ENCODE results near the gene GFOD1. TPM values are rescaled to one million over a fixed set of nuclear protein-coding genes. Genes with fewer than 3 reads are reported as not detected.

Gene GFOD1
- total and polyA plus RNA-seq, 2 of the 4 experiments (the other 2 are of a cell fraction): 1.8 to 3.4 TPM

GRCh38 chr6:13380761-13381160 is 106.6 kb downstream of the GFOD1 start:
- H3K79me1 ChIP-seq (ENCODE audit: low read depth in 1 of 2, low read length in 2 of 2): no peaks in the 10 kb centered on the region
- H3K56ac ChIP-seq (ENCODE audit: extremely low read depth, insufficient read depth, low read length): no peak overlapping the region
- no peak for TF ChIP-seq ELK1 (IDR thresholded peaks at IDR 0.05; ENCODE audit: borderline replicate concordance, low read depth, low read length)
- TF ChIP-seq SMC3 (IDR thresholded peaks at IDR 0.05; ENCODE audit: low read depth, low read length): no peak
- no peak for TF ChIP-seq RAD21 (IDR thresholded peaks at IDR 0.05; ENCODE audit: low read length)
- TF ChIP-seq USF2 (IDR thresholded peaks at IDR 0.05; ENCODE audit: low read depth, low read length): no peak
- TF ChIP-seq RFX5 (IDR thresholded peaks at IDR 0.05; ENCODE audit: low read depth, low read length): no peak
- TF ChIP-seq RCOR1 (IDR thresholded peaks at IDR 0.05; ENCODE audit: insufficient replicate concordance, low read length): no peak
- TF ChIP-seq POLR2A (IDR thresholded peaks at IDR 0.05; ENCODE audit: low read depth, low read length): no peak
- no peak for TF ChIP-seq CTCF (conservative IDR thresholded peaks at IDR 0.05; ENCODE audit: low read depth, low read length)
- no peak for TF ChIP-seq FOS (IDR thresholded peaks at IDR 0.05; ENCODE audit: low read depth, low read length)
- no peak for TF ChIP-seq MAFK (IDR thresholded peaks at IDR 0.05; ENCODE audit: low read depth, low read length)
- no peak for TF ChIP-seq CEBPB (IDR thresholded peaks at IDR 0.05; ENCODE audit: low read depth, low read length)
- TF ChIP-seq CHD1 (IDR thresholded peaks at IDR 0.05; ENCODE audit: low read depth, low read length): no peak
- TF ChIP-seq NFE2L2 (IDR thresholded peaks at IDR 0.05; ENCODE audit: low read depth, low read length): no peak
- TF ChIP-seq MAZ (IDR thresholded peaks at IDR 0.05; ENCODE audit: borderline replicate concordance, low read depth, low read length): no peak
- TF ChIP-seq MXI1 (IDR thresholded peaks at IDR 0.05; ENCODE audit: borderline replicate concordance, low read depth, low read length): no peak
- no peak for TF ChIP-seq BHLHE40 (IDR thresholded peaks at IDR 0.05; ENCODE audit: low read depth, low read length)
- no peak overlapping the region for H3K27ac ChIP-seq (ENCODE audit: insufficient read depth, low read length)
- no peak overlapping the region for H3K4me2 ChIP-seq (ENCODE audit: low read depth, low read length)
- H2BK15ac ChIP-seq (ENCODE audit: low read depth, low read length): no peak overlapping the region
- POLR2A ChIA-PET (ENCODE audit: unreplicated experiment): no interaction called here
- H2BK120ac ChIP-seq (ENCODE audit: low read depth, low read length): no peak overlapping the region
- no peak overlapping the region for H3K23ac ChIP-seq (ENCODE audit: low read depth, low read length)
- no peaks in the 10 kb centered on the region for H4K20me1 ChIP-seq (ENCODE audit: insufficient read depth, low read length)
- no peak overlapping the region for H2AFZ ChIP-seq (replicated peaks; ENCODE audit: low read length, poor library complexity)
- in situ Hi-C loops (cut with MboI; ENCODE audit: low sequenced_read_pairs): no loop called here
- no peak overlapping the region for H4K91ac ChIP-seq (ENCODE audit: insufficient read depth, low read depth, low read length)
- WGBS, 2 experiments (ENCODE audit: extremely low coverage in 2 of 2, insufficient read length in 1 of 2): no CpG with 5 or more reads among the region's 2 CpGs
- no peak overlapping the region for H3K14ac ChIP-seq (replicated peaks; ENCODE audit: low read depth, low read length)
- DNase-seq: no peak
- H3K4me1 ChIP-seq (ENCODE audit: control insufficient read depth, insufficient read depth, low read length): no peaks in the 10 kb centered on the region
- ATAC-seq (ENCODE audit: low read depth): no peak
- H4K8ac ChIP-seq (ENCODE audit: low read depth in 2 of 2, low read length in 2 of 2): no peak overlapping the region
- CTCF ChIA-PET: interaction anchor here (0.7 kb wide), 1 partner anchor 194 kb away, joined by 3 read pairs; the partner anchor contains the start of gene SIRT5
- H2AK5ac ChIP-seq (ENCODE audit: low read depth, low read length): no peak overlapping the region
- H2BK20ac ChIP-seq (ENCODE audit: low read depth, low read length): no peak overlapping the region
- no peaks in the 10 kb centered on the region for H3K9me1 ChIP-seq (ENCODE audit: insufficient read depth, low read length)
- H3K9me3 ChIP-seq (ENCODE audit: control insufficient read depth, insufficient read depth, low read length): no peaks in the 10 kb centered on the region
- no peak overlapping the region for H3K4ac ChIP-seq (ENCODE audit: low read depth, low read length)
- H3K18ac ChIP-seq (ENCODE audit: low read depth, low read length): no peak overlapping the region
- H3K9ac ChIP-seq (ENCODE audit: low read depth, low read length): no peak overlapping the region
- no peak overlapping the region for H2AK9ac ChIP-seq (replicated peaks; ENCODE audit: low read depth, low read length, poor library complexity)
- no TSS peak for BruUV-seq (replicated peaks)
- no peaks in the 10 kb centered on the region for H3K27me3 ChIP-seq (ENCODE audit: control insufficient read depth, insufficient read depth, low read length)
- dilution Hi-C loops (cut with HindIII; ENCODE audit: low sequenced_read_pairs, unreplicated experiment): no loop called here
- H3K36me3 ChIP-seq (ENCODE audit: control insufficient read depth, insufficient read depth, low read length): no peaks in the 10 kb centered on the region
- H3K4me3 ChIP-seq (ENCODE audit: insufficient read depth, low read depth, low read length): no peak overlapping the region
- H4K5ac ChIP-seq (ENCODE audit: low read depth, low read length): no peak overlapping the region
- H2BK5ac ChIP-seq (ENCODE audit: low read depth, low read length, poor library complexity, severe bottlenecking): no peak overlapping the region
- intact Hi-C loops (cut with micrococcal nuclease): no loop called here
